Measurements from ENCODE around the gene MACROD2. TPM values are rescaled to one million over a fixed set of nuclear protein-coding genes. Genes with fewer than 3 reads are reported as not detected.
"Not testable (repeated sequence)": the region's sequence is repeated elsewhere in the genome, so short reads cannot be mapped to it uniquely, and the experiment has no call there.

Gene MACROD2
- total RNA-seq, 1 donor from 2014 or later: 6.7 TPM

DNA sequence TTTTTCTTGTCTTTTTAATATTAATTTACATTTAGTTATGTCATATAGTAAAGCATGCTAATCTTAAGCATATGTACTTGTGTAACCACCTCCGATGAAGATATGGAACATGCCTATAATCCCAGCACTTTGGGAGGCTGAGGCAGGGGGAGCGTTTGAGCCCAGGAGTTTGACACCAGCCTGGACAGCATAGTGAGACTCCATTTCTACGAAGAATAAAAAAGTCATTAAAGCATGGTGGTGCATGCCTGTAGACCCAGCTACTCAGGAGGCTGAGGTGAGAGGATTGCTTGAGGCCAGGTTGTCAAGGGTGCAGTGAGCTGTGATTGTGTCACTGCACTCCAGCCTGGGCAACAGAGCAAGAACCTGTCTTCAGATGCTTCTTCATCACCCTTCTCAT is 970.9 kb downstream of the MACROD2 start:
- no peak overlapping the region for H3K4me3 Mint-ChIP-seq
- peaks cover 11% of the 10 kb centered on the region for H3K4me1 Mint-ChIP-seq (ENCODE audit: unreplicated experiment)
- H3K27me3 Mint-ChIP-seq: peaks cover 4% of the 10 kb centered on the region
- H3K27ac Mint-ChIP-seq: no peak overlapping the region
- H3K36me3 Mint-ChIP-seq: peaks cover 5% of the 10 kb centered on the region
- TF ChIP-seq, protein P1, sequence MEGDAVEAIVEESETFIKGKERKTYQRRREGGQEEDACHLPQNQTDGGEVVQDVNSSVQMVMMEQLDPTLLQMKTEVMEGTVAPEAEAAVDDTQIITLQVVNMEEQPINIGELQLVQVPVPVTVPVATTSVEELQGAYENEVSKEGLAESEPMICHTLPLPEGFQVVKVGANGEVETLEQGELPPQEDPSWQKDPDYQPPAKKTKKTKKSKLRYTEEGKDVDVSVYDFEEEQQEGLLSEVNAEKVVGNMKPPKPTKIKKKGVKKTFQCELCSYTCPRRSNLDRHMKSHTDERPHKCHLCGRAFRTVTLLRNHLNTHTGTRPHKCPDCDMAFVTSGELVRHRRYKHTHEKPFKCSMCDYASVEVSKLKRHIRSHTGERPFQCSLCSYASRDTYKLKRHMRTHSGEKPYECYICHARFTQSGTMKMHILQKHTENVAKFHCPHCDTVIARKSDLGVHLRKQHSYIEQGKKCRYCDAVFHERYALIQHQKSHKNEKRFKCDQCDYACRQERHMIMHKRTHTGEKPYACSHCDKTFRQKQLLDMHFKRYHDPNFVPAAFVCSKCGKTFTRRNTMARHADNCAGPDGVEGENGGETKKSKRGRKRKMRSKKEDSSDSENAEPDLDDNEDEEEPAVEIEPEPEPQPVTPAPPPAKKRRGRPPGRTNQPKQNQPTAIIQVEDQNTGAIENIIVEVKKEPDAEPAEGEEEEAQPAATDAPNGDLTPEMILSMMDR (conservative IDR thresholded peaks at IDR 0.05): no peak
- peaks cover 4% of the 10 kb centered on the region for H3K9me3 Mint-ChIP-seq
- no peak for DNase-seq (ENCODE audit: extremely low spot score, unreplicated experiment)

DNA sequence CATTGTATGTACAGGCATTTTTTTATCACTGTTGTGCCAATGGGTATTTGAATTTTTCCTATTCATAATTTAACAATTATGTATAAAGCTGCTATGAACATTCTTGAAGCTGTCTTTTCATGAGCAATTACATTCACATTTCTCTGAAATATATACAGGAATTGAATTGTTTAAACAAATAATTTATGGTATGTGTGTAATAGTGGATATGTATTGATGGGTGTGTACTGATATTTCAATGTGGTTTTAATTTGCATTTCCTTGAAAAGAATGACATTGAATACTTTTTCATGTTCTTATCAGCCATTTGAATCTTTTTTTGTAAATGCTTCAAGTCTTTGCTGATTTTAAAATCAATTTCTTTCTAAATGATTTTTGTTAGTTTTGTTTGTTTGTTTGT is 971.5 kb downstream of the MACROD2 start:
- TF ChIP-seq, protein P1 (conservative IDR thresholded peaks at IDR 0.05): no peak
- peaks cover 4% of the 10 kb centered on the region for H3K9me3 Mint-ChIP-seq
- peaks cover 3% of the 10 kb centered on the region for H3K27me3 Mint-ChIP-seq
- peaks cover 11% of the 10 kb centered on the region for H3K4me1 Mint-ChIP-seq (ENCODE audit: unreplicated experiment)
- no peak for DNase-seq (ENCODE audit: extremely low spot score, unreplicated experiment)
- H3K4me3 Mint-ChIP-seq: no peak overlapping the region
- H3K36me3 Mint-ChIP-seq: peaks cover 7% of the 10 kb centered on the region
- no peak overlapping the region for H3K27ac Mint-ChIP-seq

DNA sequence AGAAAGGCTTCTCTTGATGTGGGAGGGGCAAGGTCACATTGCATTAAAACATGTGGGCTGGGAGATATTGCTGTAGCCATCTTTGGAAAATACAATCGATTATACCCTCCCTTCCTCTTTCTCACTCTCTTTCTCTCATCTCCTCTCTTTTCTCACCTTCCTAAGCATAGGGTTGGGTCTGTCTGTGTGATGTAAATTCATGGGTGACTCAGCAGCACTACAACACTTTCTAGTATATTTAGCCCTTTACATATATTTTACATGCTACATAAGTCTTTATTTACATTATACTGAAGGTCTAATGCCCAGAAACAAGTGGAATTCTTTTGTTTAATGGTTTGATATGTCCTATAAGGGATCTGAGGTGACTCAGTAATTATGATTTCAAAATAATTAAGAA is 976.9 kb downstream of the MACROD2 start:
- TF ChIP-seq, protein P1 (conservative IDR thresholded peaks at IDR 0.05): no peak
- Mint-ChIP-seq H3K9me3 (peaks cover 5% of the 10 kb centered on the region), H3K27me3 (no peaks in the 10 kb centered on the region), H3K36me3 (peaks cover 3% of the 10 kb centered on the region), H3K27ac (no peak overlapping the region), H3K4me1 (ENCODE audit: unreplicated experiment) (no peaks in the 10 kb centered on the region), H3K4me3 (no peak overlapping the region)
- DNase-seq (ENCODE audit: extremely low spot score, unreplicated experiment): no peak

DNA sequence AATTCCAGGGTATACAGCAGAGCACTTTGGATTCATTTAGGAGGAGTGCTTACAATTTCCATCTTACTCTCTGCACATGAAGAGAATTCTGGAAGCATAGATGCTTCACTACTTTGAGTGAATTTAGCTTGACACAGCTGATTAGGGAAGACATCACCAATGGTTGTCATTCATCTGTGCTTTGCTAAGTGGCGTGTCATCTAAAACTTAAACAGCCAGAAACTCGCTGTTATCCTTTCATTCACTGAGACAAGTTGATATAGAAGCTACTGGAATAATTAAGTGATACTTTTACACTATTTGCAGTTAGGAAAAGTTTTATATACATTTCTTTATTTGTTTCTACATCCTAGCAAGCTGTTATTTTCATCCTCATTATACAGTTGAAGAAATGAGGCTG is 977.4 kb downstream of the MACROD2 start:
- no peak for DNase-seq (ENCODE audit: extremely low spot score, unreplicated experiment)
- Mint-ChIP-seq H3K27ac (no peak overlapping the region), H3K27me3 (no peaks in the 10 kb centered on the region), H3K4me1 (ENCODE audit: unreplicated experiment) (no peaks in the 10 kb centered on the region), H3K36me3 (peaks cover 3% of the 10 kb centered on the region), H3K9me3 (peaks cover 5% of the 10 kb centered on the region), H3K4me3 (no peak overlapping the region)
- TF ChIP-seq, protein P1 (conservative IDR thresholded peaks at IDR 0.05): no peak

DNA sequence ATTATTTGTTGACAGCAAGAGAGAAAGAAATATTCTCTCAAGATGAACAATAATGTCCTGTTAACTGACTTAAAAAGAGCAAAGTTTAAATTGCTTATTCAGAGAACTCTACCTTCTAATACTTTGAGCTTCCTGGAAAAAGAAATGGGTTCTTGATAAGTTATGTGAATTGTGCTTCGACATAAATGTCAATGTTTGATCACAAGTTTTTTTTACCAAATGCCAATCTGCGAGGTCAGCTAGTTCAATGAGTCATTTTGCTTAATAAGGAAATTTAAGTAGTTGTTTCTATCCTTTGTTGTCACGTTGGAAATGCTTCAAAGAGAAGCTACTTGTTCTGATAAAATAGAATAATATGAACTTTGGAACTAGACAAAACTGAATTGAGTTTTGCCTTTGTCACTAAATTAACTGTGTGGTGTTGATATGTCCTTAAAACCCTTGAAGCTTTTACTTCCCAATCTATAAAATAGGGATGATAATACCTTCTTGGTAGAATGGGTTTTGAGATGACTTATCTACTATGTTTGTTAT is 984.2 kb downstream of the MACROD2 start:
- TF ChIP-seq, protein P1 (conservative IDR thresholded peaks at IDR 0.05): no peak
- Mint-ChIP-seq H3K4me1 (ENCODE audit: unreplicated experiment) (peaks cover 3% of the 10 kb centered on the region), H3K27ac (no peak overlapping the region), H3K9me3 (peaks cover 24% of the 10 kb centered on the region), H3K27me3 (no peaks in the 10 kb centered on the region), H3K36me3 (peaks cover 18% of the 10 kb centered on the region), H3K4me3 (no peak overlapping the region)
- DNase-seq (ENCODE audit: extremely low spot score, unreplicated experiment): no peak

DNA sequence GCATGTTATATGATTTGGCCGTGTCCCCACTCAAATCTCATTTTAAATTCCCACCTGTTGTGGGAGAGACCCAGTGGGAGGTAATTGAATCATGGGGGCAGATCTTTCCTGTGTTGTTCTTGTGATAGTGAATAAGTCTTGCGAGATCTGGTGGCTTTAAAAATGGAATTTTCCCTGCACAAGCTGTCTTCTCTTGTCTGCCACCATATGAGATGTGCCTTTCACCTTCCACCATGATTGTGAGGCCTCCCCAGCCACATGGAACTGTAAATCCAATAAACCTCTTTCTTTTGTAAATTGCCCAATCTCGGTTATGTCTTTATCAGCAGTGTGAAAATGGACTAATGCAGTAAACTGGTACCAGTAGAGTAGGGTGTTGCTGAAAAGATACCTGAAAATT is 986.2 kb downstream of the MACROD2 start:
- DNase-seq (ENCODE audit: extremely low spot score, unreplicated experiment); H3K27ac Mint-ChIP-seq; H3K4me3 Mint-ChIP-seq; H3K27me3 Mint-ChIP-seq: not testable (repeated sequence)
- Mint-ChIP-seq H3K36me3 (peaks cover 18% of the 10 kb centered on the region), H3K4me1 (ENCODE audit: unreplicated experiment) (peaks cover 18% of the 10 kb centered on the region), H3K9me3 (peaks cover 19% of the 10 kb centered on the region)

DNA sequence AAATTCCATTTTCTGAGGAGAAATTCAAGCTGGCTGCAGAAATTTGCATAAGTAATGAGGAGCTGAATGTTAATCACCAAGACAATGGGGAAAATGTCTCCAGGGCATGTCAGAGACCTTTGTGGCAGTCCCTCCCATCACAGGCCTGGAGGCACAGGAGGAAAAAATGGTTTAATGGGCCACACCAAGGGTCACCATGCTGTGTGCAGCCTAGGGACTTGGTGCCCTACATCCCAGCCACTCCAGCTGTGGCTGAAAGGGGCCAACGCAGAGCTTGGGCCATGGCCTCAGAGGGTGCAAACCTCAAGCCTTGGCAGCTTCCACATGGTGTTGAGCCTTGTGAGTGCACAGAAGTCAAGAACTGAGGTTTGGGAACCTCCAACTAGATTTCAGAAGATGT is 987.0 kb downstream of the MACROD2 start:
- not testable (repeated sequence) for H3K27me3 Mint-ChIP-seq; H3K27ac Mint-ChIP-seq; H3K4me3 Mint-ChIP-seq; DNase-seq (ENCODE audit: extremely low spot score, unreplicated experiment)
- Mint-ChIP-seq H3K36me3 (peaks cover 18% of the 10 kb centered on the region), H3K4me1 (ENCODE audit: unreplicated experiment) (peaks cover 21% of the 10 kb centered on the region), H3K9me3 (peaks cover 19% of the 10 kb centered on the region)
